ENCODE results near the gene SCG2.

SCG2 gene

DNA sequence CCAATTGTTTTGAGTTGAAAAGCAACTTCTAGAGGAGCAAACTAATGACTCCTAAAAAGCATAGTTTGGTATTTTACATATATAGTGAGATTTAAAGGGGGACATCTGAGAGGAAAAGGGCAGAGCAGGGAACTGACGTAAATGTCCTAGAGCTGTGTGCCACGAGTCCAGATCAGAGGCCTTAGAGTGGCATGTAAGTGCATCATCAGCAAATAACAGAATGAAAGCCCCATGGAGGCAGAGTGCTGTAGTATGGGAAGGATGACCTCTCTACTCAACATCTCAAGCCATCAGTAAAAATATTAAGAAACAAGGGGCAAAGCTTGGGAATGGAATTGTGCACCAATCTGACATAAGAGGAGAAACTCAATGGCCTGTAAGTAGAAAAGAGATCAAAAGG is 31.4 kb downstream of the SCG2 start:
- DNase-seq, result no peak

DNA sequence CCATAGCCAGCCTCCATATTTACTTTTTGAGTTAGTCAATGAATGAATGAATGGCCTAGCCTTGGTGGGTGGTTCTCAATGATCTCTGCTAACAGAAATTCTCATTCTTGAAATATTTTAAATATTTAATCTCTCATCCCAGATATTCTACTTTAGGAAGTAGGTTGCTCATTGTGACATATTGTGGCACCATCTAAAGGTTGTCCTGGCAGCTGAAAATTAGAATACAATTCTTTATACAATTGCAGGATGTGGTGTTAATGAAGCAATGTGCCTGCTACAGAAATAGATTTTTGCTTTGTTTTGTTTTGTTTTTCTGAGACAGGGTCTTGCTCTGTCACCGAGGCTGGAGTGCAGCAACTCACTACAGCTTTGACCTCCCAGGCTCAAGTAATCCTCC is 35.8 kb downstream of the SCG2 start:
- DNase-seq, result no peak

DNA sequence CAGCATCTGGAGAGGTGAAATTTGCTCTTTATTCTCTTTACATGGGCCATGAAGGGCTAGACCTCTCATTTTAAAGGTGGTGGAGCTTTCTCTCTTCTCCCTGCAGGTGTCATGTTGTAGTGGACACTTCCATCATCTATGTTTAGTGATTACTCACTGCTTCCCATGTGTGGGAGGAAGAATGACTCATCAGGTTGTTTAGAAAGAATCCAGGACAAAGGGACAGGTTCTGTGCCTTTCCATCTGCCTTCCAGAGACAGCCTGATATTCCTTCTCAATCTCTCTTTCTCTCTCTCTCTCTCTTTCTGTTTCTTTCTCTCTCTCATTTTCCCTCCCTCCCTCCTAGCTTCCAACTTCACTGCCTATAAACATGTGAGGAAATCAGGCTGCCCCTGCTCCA is 38.7 kb downstream of the SCG2 start:
- no peak for DNase-seq

DNA sequence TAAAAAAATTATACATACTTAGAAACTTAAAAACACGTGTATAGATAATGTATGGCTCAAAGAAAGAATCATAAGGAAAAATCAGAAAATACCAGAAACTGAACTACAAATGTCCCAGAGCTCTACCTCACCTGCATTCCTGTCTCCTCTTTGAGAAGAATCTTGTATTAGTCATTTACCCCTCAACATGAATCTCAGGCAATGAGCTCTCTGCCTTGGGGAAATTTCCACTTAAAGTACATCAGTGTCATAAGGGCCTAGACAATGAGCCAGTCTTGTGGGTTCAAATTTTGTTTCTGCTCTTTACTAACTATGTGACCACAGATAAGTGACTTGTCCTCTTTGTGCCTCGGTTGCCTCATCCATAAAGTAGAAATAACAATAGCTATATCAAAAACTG is 40.1 kb downstream of the SCG2 start:
- no peak for DNase-seq

DNA sequence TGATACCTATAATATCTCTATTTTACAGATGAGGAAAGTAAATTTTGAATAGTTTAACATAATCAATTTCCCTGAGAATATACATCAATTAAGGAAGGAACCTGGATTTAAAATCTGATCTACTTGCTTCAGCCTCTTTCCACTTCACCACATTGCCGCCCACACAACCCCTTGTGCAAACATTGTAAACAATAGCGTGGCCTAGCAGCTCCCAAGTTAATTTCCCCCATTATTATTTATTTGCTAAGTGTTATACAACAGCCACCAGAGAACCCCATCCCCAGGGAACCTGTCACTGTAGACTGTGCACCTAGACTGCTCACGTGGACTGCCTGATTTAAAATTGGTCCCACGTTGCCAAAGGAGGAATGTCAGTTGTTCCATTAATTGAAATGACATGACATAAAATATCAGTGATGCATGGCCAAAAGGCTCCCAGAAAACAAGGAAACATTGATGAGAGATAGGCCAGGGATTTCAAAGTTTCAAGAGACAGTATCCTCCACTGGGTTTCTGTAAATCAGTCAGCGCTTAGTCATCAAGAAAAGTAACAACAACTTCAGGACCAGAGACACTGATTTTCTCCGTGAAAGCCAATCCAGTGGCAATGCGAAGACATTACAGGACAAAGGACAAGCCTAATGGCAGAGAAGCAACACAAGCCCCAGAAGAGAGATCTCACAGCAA is 41.3 kb downstream of the SCG2 start:
- DNase-seq, result no peak

DNA sequence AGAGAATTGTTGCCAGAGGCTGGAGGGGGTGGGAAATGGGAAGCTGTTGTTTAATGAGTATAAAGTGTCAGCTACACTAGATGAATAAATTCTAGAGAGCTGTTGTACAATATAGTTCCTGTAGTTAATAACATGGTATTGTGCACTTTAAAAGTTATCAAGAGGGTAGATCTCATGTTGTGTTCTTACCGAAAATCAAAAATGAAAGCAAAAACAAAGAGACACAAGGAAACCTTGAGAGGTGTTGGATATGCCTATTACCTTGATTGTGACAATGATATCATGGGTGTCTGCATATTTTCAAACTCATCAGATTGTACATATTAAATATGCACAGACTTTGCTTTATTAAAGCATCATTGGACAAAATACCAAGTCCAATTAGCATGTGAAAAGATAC is 43.2 kb downstream of the SCG2 start:
- DNase-seq, result no peak

DNA sequence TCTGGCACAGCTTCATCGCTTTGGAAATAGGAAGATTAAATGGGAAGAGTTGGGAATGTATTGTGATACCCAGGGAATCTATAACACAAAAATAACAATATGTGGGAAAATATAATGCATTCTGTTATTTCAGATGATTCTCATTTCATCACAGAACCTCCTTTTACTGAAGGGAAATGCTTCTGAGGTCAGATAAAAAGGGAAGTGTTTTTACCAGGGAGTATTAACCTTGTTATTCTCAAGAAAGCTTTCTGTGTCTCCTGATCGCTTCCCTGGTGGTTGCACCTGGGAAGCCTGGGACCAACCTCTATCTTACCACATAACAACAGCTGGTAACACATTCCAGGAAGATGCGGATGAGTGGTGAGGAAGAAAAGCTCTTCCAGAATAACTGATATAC is 47.2 kb downstream of the SCG2 start:
- DNase-seq, result no peak

DNA sequence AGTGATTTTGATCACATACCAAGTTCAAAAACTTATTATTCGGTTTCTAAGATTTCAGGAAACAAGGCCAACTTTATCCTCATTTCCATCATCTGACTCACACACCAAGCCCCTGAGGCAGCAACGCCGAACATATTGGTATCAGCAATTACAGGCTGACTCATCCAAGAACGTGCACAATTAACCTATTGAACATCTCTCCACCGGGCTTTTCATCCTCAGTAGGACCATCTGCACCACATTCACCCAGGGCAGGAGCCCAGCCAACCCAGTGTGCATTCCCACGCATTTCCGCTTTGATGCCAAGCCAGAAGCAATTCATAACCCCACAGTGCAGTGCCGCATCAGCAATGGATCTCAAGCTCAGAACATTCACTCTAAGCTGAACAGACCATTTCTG is 52.9 kb downstream of the SCG2 start:
- no peak for DNase-seq

DNA sequence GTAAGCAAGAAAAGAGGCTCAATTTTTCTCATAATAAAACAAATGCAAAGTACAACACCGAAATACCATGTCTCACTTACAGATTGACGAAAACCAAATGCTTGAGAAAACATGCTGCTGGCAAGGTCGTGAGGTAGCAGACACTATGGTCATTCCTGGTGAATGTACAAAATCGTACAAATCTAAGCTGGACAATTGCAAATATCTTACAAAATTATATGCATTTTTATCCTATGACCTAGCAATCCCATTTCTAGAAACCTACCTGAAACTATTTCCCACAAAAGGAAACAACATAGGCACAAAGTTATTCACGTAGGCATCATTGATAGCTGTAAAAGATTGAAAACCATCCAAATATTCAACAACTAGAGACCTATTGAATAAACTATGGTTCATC is 54.0 kb downstream of the SCG2 start:
- no peak for DNase-seq
